HepG2 (cell line): ENCODE measurements around the gene PKD1L1. TPM values are rescaled to one million over a fixed set of nuclear protein-coding genes. Genes with fewer than 3 reads are reported as not detected.

Experiments used
- ARID4A ChIP-seq: sonication (generic); formaldehyde crosslinking; IDR thresholded peaks from 2 replicates; pipeline ENCODE4 v1.5.0; 2020; ENCODE audit warnings: mild to moderate bottlenecking, missing genetic modification reagents, borderline replicate concordance
- GMEB1 ChIP-seq: sonication (generic); formaldehyde crosslinking; IDR thresholded peaks from 2 replicates; pipeline ENCODE4 v1.5.1; 2020; ENCODE audit warnings: missing genetic modification reagents, mild to moderate bottlenecking, borderline replicate concordance
- GTF2F1 ChIP-seq: fragments of 150-350 bp; IDR thresholded peaks from 2 replicates; pipeline ENCODE4 v1.6.1; 2014; ENCODE audit warnings: low read length
- MIER3 ChIP-seq: IDR thresholded peaks from 2 replicates; pipeline ENCODE4 v1.6.1; 2016; ENCODE audit warnings: missing compliant biosample characterization, borderline replicate concordance
- SAP130 ChIP-seq: IDR thresholded peaks from 2 replicates; pipeline ENCODE4 v1.6.1; 2016; ENCODE audit warnings: low read depth
- THRA ChIP-seq: sonication (generic); formaldehyde crosslinking; IDR thresholded peaks from 2 replicates; pipeline ENCODE4 v1.4.0; 2020; ENCODE audit warnings: missing genetic modification reagents, borderline replicate concordance
- ZBTB20 ChIP-seq: sonication (generic); formaldehyde crosslinking; IDR thresholded peaks from 2 replicates; pipeline ENCODE4 v1.8.1; 2023; ENCODE audit warnings: missing genetic modification reagents, low read depth, mild to moderate bottlenecking, borderline replicate concordance
- ZC3H13 ChIP-seq: sonication (generic); formaldehyde crosslinking; IDR thresholded peaks from 2 replicates; pipeline ENCODE4 v1.8.1; 2023; ENCODE audit warnings: mild to moderate bottlenecking, missing genetic modification reagents, moderate library complexity
- ZFP91 ChIP-seq: sonication (generic); formaldehyde crosslinking; IDR thresholded peaks from 2 replicates; pipeline ENCODE4 v1.9.0; 2022; ENCODE audit warnings: missing genetic modification reagents, mild to moderate bottlenecking, borderline replicate concordance
- ZNF224 ChIP-seq: sonication (generic); formaldehyde crosslinking; IDR thresholded peaks from 2 replicates; pipeline ENCODE4 v1.5.0; 2020; ENCODE audit warnings: mild to moderate bottlenecking, missing genetic modification reagents
- ZNF589 ChIP-seq: sonication (generic); formaldehyde crosslinking; conservative IDR thresholded peaks from 2 replicates; pipeline ENCODE4 v1.8.0; 2022; ENCODE audit warnings: mild to moderate bottlenecking, moderate library complexity, missing genetic modification reagents
- ZNF609 ChIP-seq: sonication (generic); formaldehyde crosslinking; IDR thresholded peaks from 2 replicates; pipeline ENCODE4 v1.4.0; 2020; ENCODE audit warnings: mild to moderate bottlenecking, missing genetic modification reagents, borderline replicate concordance
- ZNF616 ChIP-seq: sonication (generic); formaldehyde crosslinking; IDR thresholded peaks from 2 replicates; pipeline ENCODE4 v1.5.0; 2020; ENCODE audit warnings: low read depth, mild to moderate bottlenecking, missing genetic modification reagents
- polyA plus RNA-seq, 8 experiments: library from polyadenylated mRNA; depleted of rRNA in 3 of 8; stranded (reverse) in 7 of 8; unstranded in 1 of 8; fragments of >200 nt; fragmentation: Illumina TruSeq in 4 of 8; extraction: Trizol in 4 of 8; gene quantifications; 2 replicates each; pipeline versions ENCODE4 v1.2.1 to v1.2.3, GENCODE V29; 2011 to 2016; ENCODE audit warnings: low read depth in 4 of 8, missing spikeins in 1 of 8, mixed read lengths in 1 of 8; ENCODE audit not compliant: insufficient read depth in 1 of 8
- total RNA-seq, 5 experiments: library from RNA; depleted of rRNA; stranded (reverse); fragments of >200 nt; fragmentation: Illumina TruSeq; extraction: Trizol; gene quantifications; 2 replicates each; pipeline ENCODE4 v1.2.3, GENCODE V29; 2016; ENCODE audit warnings: low read depth in 1 of 5

PKD1L1 gene
- total and polyA plus RNA-seq, 2 of the 13 experiments (the other 11 are each of a cell fraction or from before 2014, with no cell fraction given) = 0.01 TPM; not detected in 1

- TF ChIP-seq GMEB1 (CRISPR knock-in tag) (no peak), MIER3 (no peak), ZFP91 (0 out of 2 replicates have a peak, but pooled peaks have one; percentile 41), ZBTB20 (CRISPR knock-in tag) (no peak), ZNF609 (CRISPR knock-in tag) (no peak), ZNF224 (CRISPR knock-in tag) (no peak), ZNF589 (CRISPR knock-in tag) (no peak), SAP130 (CRISPR knock-in tag) (peak; percentile 21), ZC3H13 (CRISPR knock-in tag) (no peak), ZNF616 (CRISPR knock-in tag) (no peak), GTF2F1 (no peak), THRA (CRISPR knock-in tag) (no peak), ARID4A (CRISPR knock-in tag) (no peak)
Observed at GRCh38 chr7:47725031-47725780, 223.1 kb downstream of the PKD1L1 start (continued).
